Prostate gland (tissue), 1 donor: ENCODE data around the gene TEP1.

Experiments used
- POLR2A ChIP-seq: fragments of 450-650 bp; IDR thresholded peaks from one replicate; pipeline ENCODE4 v1.6.1; 2016; ENCODE audit warnings: antibody characterized with exemption, mild to moderate bottlenecking
- POLR2AphosphoS5 ChIP-seq: sonication (generic); formaldehyde crosslinking; IDR thresholded peaks from one replicate; pipeline ENCODE4 v1.6.1; 2017; ENCODE audit warnings: antibody characterized with exemption

- TF ChIP-seq POLR2A (no peak), POLR2AphosphoS5 (no peak)
These were observed 65.6 kb downstream of the TEP1 start for GRCh38 chr14:20347747-20348146.
